ENCODE measurements around the gene NUPR1.

DNA sequence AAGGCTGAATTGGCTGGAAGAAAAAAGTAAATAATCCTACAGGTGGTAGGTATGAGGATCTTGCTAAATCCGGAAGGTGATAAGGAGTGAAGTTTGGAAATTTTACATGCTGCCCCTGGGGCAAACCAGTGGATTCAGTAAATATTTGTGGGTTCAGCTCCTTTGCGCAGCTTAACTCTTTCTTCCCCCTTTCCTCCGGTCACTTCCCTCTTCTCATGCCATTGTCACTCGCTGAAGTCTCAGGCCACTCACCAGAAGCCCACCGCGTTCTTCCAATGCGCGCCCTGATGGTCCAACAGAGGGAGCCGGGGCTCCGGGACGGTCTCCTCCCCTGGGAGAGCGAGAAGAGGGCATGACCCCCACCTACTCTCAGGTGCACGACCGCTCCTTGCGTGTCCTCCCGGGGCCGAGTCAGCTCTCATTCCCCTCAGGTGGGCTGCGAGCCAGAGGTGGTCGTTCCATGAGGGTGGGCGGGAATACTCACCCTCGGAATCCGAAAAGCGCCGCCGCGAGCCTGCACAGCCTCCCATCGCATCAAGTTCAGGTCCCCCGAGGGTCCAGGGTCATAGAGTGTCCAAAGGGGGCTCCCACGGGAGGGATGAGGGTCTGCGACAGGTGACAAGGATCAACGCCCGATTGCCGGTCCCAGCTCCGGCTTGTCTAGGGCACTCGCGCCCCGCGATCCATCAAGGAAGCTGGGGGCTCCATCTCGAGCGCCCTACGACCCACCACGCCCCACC, 47.4 kb downstream of the NUPR1 start:
- TF ChIP-seq, protein P1, sequence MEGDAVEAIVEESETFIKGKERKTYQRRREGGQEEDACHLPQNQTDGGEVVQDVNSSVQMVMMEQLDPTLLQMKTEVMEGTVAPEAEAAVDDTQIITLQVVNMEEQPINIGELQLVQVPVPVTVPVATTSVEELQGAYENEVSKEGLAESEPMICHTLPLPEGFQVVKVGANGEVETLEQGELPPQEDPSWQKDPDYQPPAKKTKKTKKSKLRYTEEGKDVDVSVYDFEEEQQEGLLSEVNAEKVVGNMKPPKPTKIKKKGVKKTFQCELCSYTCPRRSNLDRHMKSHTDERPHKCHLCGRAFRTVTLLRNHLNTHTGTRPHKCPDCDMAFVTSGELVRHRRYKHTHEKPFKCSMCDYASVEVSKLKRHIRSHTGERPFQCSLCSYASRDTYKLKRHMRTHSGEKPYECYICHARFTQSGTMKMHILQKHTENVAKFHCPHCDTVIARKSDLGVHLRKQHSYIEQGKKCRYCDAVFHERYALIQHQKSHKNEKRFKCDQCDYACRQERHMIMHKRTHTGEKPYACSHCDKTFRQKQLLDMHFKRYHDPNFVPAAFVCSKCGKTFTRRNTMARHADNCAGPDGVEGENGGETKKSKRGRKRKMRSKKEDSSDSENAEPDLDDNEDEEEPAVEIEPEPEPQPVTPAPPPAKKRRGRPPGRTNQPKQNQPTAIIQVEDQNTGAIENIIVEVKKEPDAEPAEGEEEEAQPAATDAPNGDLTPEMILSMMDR (conservative IDR thresholded peaks at IDR 0.05; ENCODE audit: low read length) = peak; percentile 46
- no peak for TF ChIP-seq EZH2phosphoT487 (IDR thresholded peaks at IDR 0.05; ENCODE audit: borderline replicate concordance, low read depth, low read length)
